Osteocyte (in vitro differentiated cells): ENCODE measurements around the gene MXI1. TPM values are rescaled to one million over a fixed set of nuclear protein-coding genes. Genes with fewer than 3 reads are reported as not detected.
"Not testable (repeated sequence)": the region's sequence is repeated elsewhere in the genome, so short reads cannot be mapped to it uniquely, and the experiment has no call there.

Experiments
- DNase-seq: peaks from one replicate; pipeline ENCODE4 v3.0.0; 2021; ENCODE audit warnings: mixed read lengths; ENCODE audit not compliant: unreplicated experiment; ENCODE audit errors: extremely low spot score
- H3K27ac Mint-ChIP-seq: one replicate; pipeline ENCODE4 v1.8.0; 2021; ENCODE audit warnings: mild to moderate bottlenecking, mixed read lengths; ENCODE audit not compliant: unreplicated experiment
- H3K27me3 Mint-ChIP-seq: one replicate; pipeline ENCODE4 v1.8.0; 2021; ENCODE audit warnings: mixed read lengths; ENCODE audit not compliant: unreplicated experiment
- H3K36me3 Mint-ChIP-seq: one replicate; pipeline ENCODE4 v1.8.0; 2021; ENCODE audit warnings: mixed read lengths; ENCODE audit not compliant: unreplicated experiment
- H3K4me1 Mint-ChIP-seq: one replicate; pipeline ENCODE4 v1.8.0; 2021; ENCODE audit warnings: mixed read lengths; ENCODE audit not compliant: unreplicated experiment
- H3K4me3 Mint-ChIP-seq: one replicate; pipeline ENCODE4 v1.8.0; 2021; ENCODE audit warnings: mild to moderate bottlenecking, moderate library complexity, mixed read lengths; ENCODE audit not compliant: unreplicated experiment
- H3K9me3 Mint-ChIP-seq: one replicate; pipeline ENCODE4 v1.8.0; 2021; ENCODE audit warnings: mixed read lengths; ENCODE audit not compliant: unreplicated experiment
- CTCF ChIP-seq: fragments of 200-600 bp; sonication (generic); IDR thresholded peaks from 2 replicates; pipeline ENCODE4 v1.5.0; 2021; ENCODE audit warnings: antibody characterized with exemption, mild to moderate bottlenecking, moderate library complexity
- total RNA-seq: library from RNA; stranded (reverse); gene quantifications from 2 replicates; pipeline ENCODE4 v1.2.1, GENCODE V29; 2021

MXI1 gene
- total RNA-seq, 1 donor from 2014 or later, result 32.2 TPM

GRCh38 chr10:110241407-110241806 lies 34.0 kb downstream of the MXI1 start:
- DNase-seq, result no peak
- Mint-ChIP-seq H3K4me1 (no peaks in the 10 kb centered on the region), H3K27ac (no peak overlapping the region)

GRCh38 chr10:110241841-110242240 lies 34.4 kb downstream of the MXI1 start:
- Mint-ChIP-seq H3K4me3 (no peak overlapping the region), H3K27ac (no peak overlapping the region)

More at GRCh38 chr10:110241407-110241806, 34.0 kb downstream of the MXI1 start:
- H3K36me3 Mint-ChIP-seq, result peaks cover 30% of the 10 kb centered on the region
- peaks cover 8% of the 10 kb centered on the region for H3K9me3 Mint-ChIP-seq
- no peak for TF ChIP-seq CTCF
- H3K4me3 Mint-ChIP-seq, result no peak overlapping the region
- no peaks in the 10 kb centered on the region for H3K27me3 Mint-ChIP-seq

GRCh38 chr10:110242511-110242910 lies 35.1 kb downstream of the MXI1 start:
- no peak overlapping the region for H3K4me3 Mint-ChIP-seq
- no peak overlapping the region for H3K27ac Mint-ChIP-seq
- no peaks in the 10 kb centered on the region for H3K27me3 Mint-ChIP-seq
- peaks cover 32% of the 10 kb centered on the region for H3K36me3 Mint-ChIP-seq
- DNase-seq, result no peak
- H3K4me1 Mint-ChIP-seq, result no peaks in the 10 kb centered on the region
- H3K9me3 Mint-ChIP-seq, result peaks cover 8% of the 10 kb centered on the region
- TF ChIP-seq CTCF, result no peak

More at GRCh38 chr10:110241841-110242240, 34.4 kb downstream of the MXI1 start:
- Mint-ChIP-seq H3K9me3 (peaks cover 8% of the 10 kb centered on the region), H3K27me3 (no peaks in the 10 kb centered on the region), H3K4me1 (no peaks in the 10 kb centered on the region), H3K36me3 (peaks cover 35% of the 10 kb centered on the region)
- DNase-seq, result no peak
- no peak for TF ChIP-seq CTCF

GRCh38 chr10:110244550-110244949 lies 37.1 kb downstream of the MXI1 start:
- TF ChIP-seq CTCF, result no peak
- Mint-ChIP-seq H3K27ac (no peak overlapping the region), H3K27me3 (no peaks in the 10 kb centered on the region), H3K4me1 (no peaks in the 10 kb centered on the region), H3K4me3 (no peak overlapping the region), H3K36me3 (peaks cover 21% of the 10 kb centered on the region), H3K9me3 (no peaks in the 10 kb centered on the region)
- no peak for DNase-seq

- peaks cover 16% of the 10 kb centered on the region for H3K36me3 Mint-ChIP-seq
- not testable (repeated sequence) for H3K4me3 Mint-ChIP-seq, DNase-seq
Observed at GRCh38 chr10:110247833-110248232, 40.4 kb downstream of the MXI1 start.

GRCh38 chr10:110249489-110249888 lies 42.1 kb downstream of the MXI1 start:
- peaks cover 16% of the 10 kb centered on the region for H3K36me3 Mint-ChIP-seq
- DNase-seq, H3K27me3 Mint-ChIP-seq, H3K4me1 Mint-ChIP-seq, H3K9me3 Mint-ChIP-seq, H3K4me3 Mint-ChIP-seq, H3K27ac Mint-ChIP-seq: not testable (repeated sequence)

More at GRCh38 chr10:110247833-110248232, 40.4 kb downstream of the MXI1 start:
- not testable (repeated sequence) for H3K27me3 Mint-ChIP-seq, H3K9me3 Mint-ChIP-seq, H3K4me1 Mint-ChIP-seq, H3K27ac Mint-ChIP-seq

- not testable (repeated sequence) for DNase-seq, H3K27ac Mint-ChIP-seq, H3K9me3 Mint-ChIP-seq, H3K4me1 Mint-ChIP-seq, H3K27me3 Mint-ChIP-seq, H3K4me3 Mint-ChIP-seq
- peaks cover 16% of the 10 kb centered on the region for H3K36me3 Mint-ChIP-seq
Observed at GRCh38 chr10:110251392-110251791, 44.0 kb downstream of the MXI1 start.
